C4-2B (cell line): Measurements from ENCODE around the gene TRIM14.

Experiments
- CTCF ChIP-seq: fragments of 450-650 bp; conservative IDR thresholded peaks from 2 replicates; pipeline ENCODE4 v1.5.1; 2017; ENCODE audit warnings: mild to moderate bottlenecking
- ZFX ChIP-seq: fragments of 450-650 bp; IDR thresholded peaks from 2 replicates; pipeline ENCODE4 v1.6.1; 2017

GRCh38 chr9:98147582-98147981 lies 28.6 kb upstream of the TRIM14 start:
- TF ChIP-seq CTCF (no peak), ZFX (no peak)
